GM19238 (cell line): ENCODE measurements around the gene ACAN.

Experiments used
- DNase-seq: peaks from one replicate; pipeline ENCODE4 v3.0.0; 2011; ENCODE audit warnings: low spot score; ENCODE audit not compliant: insufficient read length

Gene ACAN

DNA sequence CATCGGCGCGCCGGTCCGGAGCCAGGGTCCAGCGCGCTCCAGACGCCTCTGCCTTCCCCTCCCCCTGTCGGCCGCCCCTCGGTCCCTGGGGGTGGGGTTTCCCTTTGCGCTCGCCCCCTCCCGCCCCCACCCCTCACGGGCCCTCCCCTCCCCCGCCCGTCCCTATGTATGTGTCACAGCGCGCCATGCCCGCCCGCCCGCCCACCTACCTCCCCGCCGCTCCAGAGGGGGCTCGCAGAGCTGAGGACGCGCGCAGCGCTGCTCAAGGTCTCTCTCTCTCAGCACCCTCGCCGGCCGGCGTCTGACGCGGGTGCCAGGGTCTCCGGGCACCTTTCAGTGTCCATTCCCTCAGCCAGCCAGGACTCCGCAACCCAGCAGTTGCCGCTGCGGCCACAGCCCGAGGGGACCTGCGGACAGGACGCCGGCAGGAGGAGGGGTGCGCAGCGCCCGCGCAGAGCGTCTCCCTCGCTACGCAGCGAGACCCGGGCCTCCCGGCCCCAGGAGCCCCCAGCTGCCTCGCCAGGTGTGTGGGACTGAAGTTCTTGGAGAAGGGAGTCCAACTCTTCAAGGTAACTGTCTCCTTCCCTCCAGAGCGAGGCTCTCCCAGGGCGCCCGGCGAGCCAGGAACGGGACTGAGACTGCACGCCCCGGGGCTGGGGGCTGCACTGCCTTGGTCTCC, at the start of gene ACAN:
TSS of gene ACAN (plus strand) at position 196 of the 679 bp plus-strand sequence. CDS start 32,771 bp downstream, outside the sequence.
- DNase-seq: no peak

DNA sequence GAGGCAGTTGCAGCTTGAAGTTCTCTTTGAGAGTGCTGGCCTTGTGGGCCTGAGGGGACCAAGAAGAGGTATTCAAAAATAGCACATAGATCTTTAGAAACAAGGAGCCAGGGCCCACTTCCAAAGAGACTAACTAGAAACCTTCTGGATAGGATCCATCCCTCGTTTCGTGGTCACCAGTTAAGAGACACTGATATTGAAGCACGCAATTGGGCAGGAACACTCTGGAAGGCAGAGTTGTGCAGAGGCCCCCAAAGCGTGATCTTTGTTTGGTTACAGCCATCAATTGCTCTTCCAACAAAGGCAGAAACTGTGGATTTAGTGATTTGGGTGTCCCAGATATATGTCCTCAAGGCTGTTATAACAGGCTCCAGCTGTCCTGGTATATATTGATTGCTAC, 46.7 kb upstream of the ACAN start:
- DNase-seq: no peak

DNA sequence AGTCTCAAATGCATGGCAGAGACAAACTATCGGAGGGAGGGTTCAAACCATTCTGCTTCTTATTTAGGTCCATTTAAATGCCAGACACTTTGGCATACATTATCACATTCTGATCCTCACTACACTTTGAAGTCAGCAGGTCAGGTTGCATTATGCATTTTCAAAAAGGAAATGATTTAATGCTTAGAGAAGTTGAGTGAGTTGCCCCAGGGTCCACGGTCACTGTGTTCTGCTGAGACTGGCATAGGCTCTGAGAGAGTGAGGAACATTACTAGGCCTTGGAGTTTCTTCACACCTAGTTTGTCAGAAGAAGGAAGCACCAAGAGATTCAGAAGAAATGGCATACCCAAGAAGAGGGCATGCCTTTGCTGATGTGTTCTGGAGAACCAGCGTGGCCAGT, 46.3 kb upstream of the ACAN start:
- DNase-seq: no peak

DNA sequence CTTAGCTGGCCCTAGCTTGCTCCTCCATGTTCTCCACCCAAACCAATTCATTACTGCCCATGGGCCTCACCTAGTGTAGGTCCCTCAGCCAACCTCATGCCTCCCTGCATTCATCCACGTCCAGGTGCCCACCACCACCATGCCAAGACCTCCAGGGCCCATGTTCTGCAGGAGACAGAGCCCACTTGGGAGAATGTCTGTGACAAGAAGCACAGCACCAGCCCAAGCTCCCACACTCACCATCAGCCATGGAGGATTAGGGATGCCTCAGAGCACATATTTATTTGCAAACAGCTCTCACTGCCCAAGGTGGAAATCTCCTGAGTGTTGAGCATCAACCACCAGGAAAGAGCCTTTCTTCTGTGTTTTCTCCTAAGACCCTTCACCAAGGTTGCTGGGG, 43.4 kb upstream of the ACAN start:
- DNase-seq: no peak

DNA sequence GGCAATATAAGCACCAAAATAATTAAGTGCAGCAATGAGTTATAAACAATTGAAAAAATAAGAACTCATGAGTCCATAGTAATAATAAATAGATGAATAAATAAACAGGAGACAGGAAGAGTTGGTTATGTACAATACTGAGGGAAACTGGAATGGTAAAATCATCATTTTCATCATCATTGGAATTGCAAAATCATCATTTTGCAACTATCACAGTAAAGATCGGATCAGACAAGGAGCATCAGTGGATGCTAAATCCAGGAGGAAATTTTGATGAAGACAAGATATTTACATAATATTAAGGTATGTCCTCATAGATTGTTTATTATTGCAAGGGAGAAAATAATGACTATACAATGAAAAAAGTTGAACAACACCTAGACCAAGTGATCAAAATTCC, 38.8 kb upstream of the ACAN start:
- no peak for DNase-seq

DNA sequence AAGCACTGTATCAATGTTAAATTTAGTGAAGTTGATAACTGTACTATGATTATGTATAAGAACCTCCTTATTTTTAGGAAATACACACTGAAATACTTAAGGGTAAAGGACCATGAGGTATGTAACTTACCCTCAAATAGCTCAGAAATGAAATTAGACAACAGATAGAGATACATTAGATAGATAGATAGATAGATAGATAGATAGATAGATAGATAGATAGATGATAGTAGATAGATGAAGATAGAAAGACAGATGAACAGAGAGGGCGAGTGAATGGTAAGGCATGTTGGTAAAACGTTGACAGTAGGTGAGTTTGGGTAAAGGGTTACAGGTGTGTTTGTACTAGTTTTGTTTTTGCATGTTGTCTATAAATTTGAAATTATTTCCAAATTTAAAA, 38.0 kb upstream of the ACAN start:
- no peak for DNase-seq

DNA sequence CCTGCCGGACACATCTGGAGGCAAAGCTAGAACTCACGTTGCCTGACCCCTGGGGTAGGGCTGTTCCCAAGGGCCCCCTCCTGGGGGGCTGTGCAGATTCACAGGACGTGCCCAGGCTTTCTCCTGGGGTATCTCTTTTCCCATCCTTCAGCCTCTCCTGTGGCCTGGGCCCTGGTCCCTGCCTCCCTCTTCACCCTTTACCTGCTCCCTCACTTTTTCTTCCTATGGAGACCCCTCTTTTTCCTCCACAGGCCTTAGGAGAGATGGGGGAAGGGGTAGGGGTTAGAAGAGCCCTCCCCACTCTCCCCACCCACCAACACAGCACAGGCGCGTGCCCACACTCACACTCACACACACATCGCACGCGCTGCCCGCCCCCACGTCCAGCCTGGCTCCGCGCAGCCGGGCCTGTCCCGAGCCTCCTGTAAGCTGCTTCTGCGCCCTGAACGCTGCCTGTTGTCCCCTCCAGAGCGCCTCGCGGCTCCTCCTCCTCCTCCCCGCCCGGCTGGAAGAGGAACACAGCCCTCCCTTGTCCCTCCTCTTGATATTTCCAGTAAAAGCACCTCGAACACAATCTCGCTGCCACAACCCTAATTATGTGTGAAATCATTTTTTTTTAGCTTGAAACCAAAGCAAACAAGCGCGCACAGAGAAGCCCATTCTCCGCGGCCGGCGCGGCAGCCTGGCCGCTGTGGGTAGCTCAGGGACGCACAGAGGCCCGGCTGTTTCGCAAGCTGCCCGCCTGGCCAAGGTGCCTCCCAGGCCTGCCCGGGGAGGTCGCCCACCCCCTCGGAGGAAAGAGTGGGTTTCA, 33.9 kb upstream of the ACAN start:
- DNase-seq: no peak

DNA sequence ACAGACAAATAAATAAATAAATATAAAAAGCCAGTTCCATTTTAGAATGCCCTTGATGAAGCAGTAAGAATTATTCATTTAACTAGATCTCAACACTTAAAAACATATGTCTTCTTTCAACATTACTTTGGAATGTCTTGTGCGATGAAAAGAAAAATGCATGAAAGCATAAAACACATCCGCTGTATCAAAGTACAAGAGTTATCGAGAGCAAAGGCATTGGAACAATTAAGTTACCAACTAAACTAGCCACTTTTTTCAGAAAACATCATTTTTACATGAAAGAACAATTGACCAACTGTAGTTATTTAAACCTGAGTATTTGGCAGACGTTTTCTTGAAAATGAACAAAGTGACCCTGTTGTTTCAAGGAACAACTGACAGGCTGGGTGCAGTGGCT, 27.5 kb upstream of the ACAN start:
- no peak for DNase-seq

DNA sequence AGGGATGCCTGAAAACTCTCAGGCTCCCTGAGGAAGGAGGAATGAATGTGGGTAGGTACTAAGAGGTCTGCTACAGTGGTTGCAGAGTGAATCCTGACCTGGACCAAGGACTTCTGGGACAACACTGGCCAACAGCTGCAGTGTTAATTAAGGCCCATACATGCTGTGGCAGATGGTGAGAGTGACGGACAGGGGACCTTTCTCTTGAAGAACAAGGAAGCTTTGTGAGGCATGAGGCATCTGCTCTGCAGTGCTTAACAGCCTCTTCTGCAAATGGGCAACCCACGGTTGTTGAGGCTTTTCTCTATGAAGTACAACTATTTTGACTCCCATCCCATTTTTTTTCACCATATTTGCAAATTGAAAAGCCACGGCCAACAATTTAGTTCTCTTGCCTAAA, 26.6 kb upstream of the ACAN start:
- no peak for DNase-seq

DNA sequence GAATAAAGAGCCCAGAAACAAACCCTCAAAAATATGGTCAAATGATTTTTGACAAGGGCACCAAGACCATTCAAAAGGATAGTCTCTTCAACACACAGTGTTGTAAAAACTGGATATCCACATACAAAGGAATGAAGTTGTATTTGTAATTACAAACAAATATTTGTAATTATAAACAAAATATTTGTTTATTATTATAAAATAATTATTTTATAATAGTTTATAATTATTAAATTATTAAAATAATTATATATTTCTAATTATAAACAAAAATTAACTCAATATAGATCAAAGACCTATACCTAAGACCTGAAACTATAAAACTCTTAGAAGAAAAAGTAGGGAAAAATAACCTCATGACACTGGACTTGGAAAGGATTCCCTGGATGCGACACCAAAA, 23.3 kb upstream of the ACAN start:
- no peak for DNase-seq

DNA sequence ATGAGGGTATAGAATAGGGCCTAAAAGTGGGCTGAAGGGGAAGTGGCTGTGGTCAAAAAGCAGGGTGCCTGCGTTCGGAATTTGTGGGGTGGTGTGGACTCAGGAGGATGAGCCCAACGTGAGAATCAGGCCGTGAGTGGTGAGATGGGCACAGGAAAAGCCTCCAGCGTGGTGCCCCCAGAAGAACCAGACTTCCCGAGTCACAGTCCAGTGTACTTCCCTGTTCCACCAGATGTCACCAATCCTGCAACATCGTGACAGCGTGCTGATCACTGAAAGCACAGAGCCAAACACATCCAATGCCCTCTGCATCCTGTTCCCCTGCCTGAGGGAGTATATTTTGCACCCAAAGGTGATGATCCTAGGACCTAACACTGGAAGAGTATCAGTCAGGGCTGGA, 20.8 kb upstream of the ACAN start:
- no peak for DNase-seq

DNA sequence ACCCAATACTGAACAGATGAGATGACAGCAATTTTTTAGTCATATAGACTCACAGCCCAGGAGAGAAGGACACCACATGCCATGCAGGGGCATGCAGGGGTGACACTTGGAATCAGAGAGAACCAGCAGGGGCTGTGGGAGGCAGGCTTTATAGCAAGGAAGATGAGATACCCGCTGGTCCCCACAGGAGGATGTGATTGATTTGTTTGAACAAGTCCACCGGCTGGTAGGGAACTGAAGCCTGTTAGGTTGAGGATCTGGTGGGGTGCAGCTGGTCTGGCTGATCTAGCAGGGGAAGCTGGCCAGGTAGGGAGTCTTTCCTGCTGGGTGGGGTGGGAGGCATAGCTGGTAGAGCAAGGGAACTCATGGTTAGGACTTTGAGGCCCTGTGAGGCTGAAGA, 18.0 kb upstream of the ACAN start:
- DNase-seq: no peak

DNA sequence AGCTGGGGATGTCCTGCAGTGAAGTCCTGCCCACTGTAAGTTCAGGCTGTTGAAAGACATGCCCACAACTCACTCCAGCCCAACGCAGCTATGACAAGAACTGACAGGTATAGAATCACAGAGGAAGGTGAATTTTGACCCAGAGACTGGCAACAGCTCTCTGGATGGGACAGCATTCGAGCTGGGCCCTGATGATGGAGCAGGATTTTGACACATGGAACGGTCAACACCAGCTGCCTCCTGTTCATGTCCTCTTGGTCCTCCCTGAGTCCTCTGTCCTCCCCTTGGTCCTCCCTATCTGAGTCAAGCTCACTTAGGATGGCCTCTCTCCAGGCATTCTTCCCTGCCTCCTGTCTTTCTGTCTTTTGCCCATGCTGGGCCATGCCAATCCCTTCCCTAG, 15.2 kb upstream of the ACAN start:
- no peak for DNase-seq

DNA sequence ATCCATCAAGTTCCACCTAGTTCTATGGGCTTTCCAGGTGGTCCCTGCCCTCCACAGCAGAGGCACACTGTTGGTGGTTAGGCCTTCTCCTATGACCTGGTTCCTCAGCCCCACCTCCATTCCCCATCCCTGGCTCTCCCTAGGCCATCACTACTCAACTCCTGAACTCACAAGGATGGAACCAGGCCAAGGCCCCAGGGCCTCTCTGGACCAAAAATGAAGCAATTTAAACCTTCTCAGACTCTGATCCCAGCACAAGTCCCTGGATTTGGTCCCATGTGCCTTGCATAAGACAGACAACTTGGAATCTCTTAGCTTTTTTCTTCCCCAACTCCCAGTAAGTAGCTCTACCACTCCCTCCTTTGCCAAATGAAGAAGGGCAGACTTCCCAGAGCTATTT, 14.4 kb upstream of the ACAN start:
- DNase-seq: no peak

DNA sequence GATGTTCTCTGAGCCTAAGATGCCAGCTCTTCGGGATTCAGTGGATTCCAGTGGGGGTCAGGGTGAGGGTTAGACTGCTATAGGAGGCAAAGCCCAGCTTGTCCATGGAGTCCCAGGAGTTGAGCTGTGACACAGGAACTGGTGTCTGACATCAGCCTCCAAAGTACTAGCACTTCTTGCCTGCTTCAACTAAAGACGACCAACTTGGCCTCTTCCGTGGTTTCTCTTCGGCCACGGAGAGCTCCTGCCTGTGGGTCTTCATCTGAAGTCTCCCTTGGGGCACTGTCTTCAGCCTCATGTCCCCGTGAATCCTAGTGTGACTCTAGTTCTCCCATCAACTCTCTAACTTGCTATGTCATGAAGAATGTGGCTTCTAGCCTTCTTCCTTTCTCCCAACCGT, 12.8 kb upstream of the ACAN start:
- DNase-seq: no peak

DNA sequence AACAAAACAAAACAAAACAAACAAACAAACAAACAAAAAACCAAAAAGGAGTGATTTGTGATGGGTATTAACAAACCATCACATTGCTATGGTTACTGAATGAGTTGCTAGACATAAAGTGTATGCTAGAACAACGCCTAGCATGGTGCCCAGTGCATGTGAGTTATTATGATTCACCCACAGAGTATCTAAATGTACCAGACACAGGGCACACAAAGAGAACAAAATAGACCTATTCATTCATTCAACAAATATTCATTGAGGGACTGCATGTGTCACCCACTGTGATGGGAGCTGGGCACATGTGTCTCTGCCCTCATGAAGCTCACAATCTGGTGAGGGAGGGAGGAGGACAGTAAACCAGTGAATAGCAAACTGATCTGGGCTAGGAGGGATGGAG, 11.6 kb upstream of the ACAN start:
- no peak for DNase-seq

DNA sequence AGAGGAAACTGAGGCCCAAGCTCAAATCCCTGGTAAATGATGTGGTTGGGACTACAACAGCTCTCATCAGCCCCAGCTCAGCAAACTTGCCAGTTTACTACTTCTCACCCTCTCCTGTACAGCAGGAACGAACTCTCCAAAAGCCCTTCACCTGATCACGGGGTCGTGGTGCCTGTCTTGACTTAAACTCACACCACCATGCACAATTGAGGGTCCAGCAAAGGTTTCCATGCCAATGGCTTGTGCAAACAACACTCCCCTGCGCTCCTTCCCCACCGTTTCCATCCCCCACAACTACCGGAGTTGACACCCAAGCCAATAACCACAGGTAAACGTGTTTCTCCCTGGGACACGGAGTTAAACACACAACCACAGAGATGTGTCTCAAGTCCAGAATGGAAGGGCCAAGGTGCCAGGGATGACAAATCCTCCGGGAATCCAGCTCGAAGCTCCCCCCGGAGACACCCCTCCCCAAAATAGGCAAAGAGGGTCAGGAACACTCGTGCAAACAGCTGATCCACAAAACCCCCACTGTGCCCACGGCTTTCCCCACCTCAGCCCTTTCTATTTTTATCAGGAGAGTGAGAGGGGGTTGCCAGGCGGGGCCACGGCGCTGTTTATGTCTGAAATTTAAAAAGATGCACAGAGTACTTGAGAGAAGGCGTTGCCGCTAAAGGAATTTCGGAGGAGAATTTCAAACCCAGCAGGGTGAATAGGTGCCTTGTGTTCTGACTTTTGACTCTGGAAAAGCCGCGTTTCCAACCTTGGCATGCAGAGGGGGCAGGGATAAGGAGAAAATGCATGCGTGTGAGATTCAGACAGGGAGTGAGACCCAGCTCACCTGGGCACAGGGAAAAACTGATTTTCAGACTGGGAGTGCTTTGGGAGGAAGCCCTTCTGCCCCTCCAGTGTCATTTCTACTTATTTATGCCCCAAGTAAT, 10.6 kb upstream of the ACAN start:
- DNase-seq: no peak

DNA sequence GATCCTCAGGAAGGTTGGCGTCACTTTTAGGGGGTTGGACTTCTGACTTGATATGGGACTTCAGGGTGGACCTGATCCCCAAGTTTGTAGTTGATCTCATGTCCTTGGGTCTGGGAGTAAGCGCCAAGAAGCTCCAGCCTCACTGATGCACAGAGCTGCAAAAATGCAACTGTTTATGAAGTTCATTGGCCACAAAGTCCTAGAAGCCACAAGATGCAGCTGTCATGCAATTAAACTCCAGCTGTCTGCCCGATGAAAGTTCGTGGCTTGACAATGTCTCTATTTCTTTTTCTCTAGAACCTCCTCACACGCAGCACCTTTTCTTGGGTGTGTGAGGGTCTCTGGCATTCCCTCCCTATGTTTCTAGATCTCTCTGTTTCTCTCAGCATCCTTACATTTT, 9.2 kb upstream of the ACAN start:
- DNase-seq: no peak

DNA sequence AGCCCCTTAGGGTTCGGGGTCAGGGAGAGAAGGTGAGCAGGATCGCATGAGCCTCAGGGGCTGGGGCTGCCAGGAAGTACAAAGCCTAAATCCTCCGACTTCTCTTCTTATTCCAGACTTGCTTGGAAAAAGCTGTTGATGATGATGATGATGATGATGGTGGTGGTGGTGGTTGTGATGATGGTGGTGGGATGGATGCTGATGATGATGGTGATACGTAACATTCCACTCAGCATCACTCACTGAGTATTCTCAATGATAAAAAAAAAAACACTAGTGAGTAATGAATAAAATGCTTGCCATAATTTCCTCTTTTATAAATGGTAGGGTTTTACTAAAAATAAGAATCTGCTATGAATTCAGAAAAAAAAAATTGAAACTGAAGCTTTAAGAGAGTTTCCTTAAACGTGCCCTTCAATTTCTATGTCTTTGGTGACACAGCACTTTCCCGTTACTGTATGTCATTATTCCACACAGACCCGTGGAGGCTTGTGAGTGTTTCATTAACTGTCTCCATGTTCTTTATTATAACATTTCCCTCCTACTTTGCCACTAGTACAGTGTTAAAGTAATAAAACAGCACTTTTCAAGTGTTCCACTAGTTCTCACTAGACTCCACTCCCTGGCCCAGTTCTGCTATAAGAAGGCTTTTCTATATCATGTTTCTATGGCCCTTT, 5.4 kb upstream of the ACAN start:
- DNase-seq: no peak

DNA sequence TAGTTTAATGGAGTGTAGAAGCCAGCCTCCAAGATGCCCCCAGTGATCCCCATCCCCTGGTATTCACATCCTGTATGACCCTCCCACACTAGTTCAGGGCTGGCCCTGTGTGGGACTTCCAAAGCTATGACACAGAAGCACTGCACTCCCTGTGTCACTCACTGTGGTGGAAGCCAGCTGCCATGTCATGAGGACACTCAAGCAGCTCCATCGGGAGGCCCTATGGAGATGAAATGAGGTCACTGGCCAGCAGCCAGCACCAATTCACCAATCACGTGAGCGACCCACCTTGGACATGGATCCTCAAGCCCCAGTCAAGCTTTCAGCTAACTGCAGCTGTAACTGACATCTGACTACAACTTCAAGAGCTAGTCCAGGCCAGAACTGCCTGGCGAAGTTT, 3.9 kb upstream of the ACAN start:
- no peak for DNase-seq

DNA sequence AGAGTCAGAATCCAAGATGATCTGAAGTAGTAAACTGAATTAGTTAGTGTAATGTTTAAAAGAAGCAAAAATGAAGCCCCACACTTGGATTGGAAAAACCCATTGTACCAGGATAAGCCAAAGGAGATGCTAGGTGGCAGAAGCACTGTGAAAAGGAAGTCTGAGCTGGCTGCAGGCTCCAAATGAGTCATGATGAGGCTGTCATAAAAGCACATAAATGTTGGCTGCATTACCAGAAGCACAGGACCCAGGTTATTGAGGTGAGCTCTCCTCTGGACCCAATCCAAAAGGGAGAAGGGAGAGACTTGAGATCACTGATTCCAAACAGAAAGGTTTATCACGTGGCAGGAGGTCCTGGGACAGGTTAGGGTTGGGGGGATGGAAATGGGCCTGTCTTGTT, 3.2 kb upstream of the ACAN start:
- DNase-seq: no peak

DNA sequence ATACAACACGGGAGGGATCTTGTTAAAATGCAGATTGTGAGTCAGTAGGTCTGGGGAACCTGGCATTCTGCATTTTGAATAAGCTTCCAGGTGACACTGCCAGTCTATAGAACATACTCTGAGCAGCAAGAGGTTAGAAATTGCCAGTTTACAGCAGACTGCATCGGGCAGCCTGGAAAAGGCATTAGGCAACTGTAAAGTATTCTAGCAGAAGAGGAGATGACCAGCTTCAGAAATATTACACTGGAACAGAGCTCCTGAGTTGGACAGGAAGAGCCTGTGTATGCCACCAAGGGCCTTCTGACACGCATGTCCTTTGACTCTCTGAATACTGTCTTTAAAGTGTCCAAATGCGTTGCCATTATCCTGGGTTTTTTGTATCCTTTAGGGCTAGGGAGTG, 2.5 kb upstream of the ACAN start:
- DNase-seq: no peak
